Endothelial cell of umbilical vein (primary cell): ENCODE measurements around the gene TESK2. TPM values are rescaled to one million over a fixed set of nuclear protein-coding genes. Genes with fewer than 3 reads are reported as not detected.

Source experiments
- BruUV-seq: library from RNA; stranded (reverse); fragments of 400-500 nt; replicated peaks from 2 replicates; lab custom pipeline; 2021; lab: Mats Ljungman, UMichigan
- CTCF ChIA-PET: fragments of 300-600, 350-600 bp; sonication (Branson Sonifier 250); formaldehyde crosslinking; loops from one replicate; lab custom pipeline; 2021; ENCODE audit warnings: antibody characterized with exemption, inconsistent platforms; lab: Charles Lee
- POLR2A ChIA-PET: fragments of 300-600, 350-600 bp; sonication (Branson Sonifier 250); formaldehyde crosslinking; loops from one replicate; lab custom pipeline; 2021; ENCODE audit warnings: antibody characterized with exemption, inconsistent platforms; lab: Charles Lee
- DNase-seq: peaks from one replicate; pipeline ENCODE4 v3.0.0-alpha.2; 2011; ENCODE audit warnings: low read depth, low spot score
- FAIRE-seq: peaks from 2 replicates; lab custom pipeline; 2011; peaks lifted over from hg19 to GRCh38; lab: Jason Lieb, UNC
- H2AFZ ChIP-seq: 2 replicates; pipeline ENCODE4 v1.6.0; 2012; ENCODE audit warnings: low read depth, low read length, control low read depth, inconsistent platforms
- H3K27ac ChIP-seq: 2 replicates; pipeline ENCODE4 v1.5.1; 2011; ENCODE audit warnings: low read depth, mild to moderate bottlenecking, control low read depth, low read length, moderate library complexity; ENCODE audit not compliant: insufficient read depth
- H3K27me3 ChIP-seq, 2 experiments: 2 replicates each; pipeline versions ENCODE4 v1.6.0 to v1.6.1; 2011; ENCODE audit warnings: low read length in 2 of 2, mixed read lengths in 1 of 2; ENCODE audit not compliant: control insufficient read depth in 2 of 2, insufficient read depth in 2 of 2
- H3K36me3 ChIP-seq, 2 experiments: 2 replicates in 1 of 2; 3 replicates in 1 of 2; pipeline ENCODE4 v1.5.1; 2011; ENCODE audit warnings: low read length in 2 of 2, mild to moderate bottlenecking in 1 of 2, moderate library complexity in 1 of 2; ENCODE audit not compliant: control insufficient read depth in 2 of 2, insufficient read depth in 2 of 2; ENCODE audit errors: extremely low read depth in 1 of 2
- H3K4me1 ChIP-seq: 3 replicates; pipeline ENCODE4 v1.5.1; 2011; ENCODE audit warnings: mild to moderate bottlenecking, low read length; ENCODE audit not compliant: control insufficient read depth, insufficient read depth; ENCODE audit errors: extremely low read depth
- H3K4me2 ChIP-seq: 2 replicates; pipeline ENCODE4 v1.6.1; 2011; ENCODE audit warnings: low read length, control low read depth, mixed read lengths; ENCODE audit not compliant: insufficient read depth
- H3K4me3 ChIP-seq, 3 experiments: fragments of 200-600 bp in 1 of 3; sonication (generic), shearing (Covaris generic) in 1 of 3; replicated peaks in 1 of 3; 2 replicates each; pipeline ENCODE4 v1.5.1; 2011 to 2016; ENCODE audit warnings: control low read depth in 3 of 3, low read length in 3 of 3, mild to moderate bottlenecking in 2 of 3, inconsistent platforms in 1 of 3, low read depth in 1 of 3, moderate library complexity in 1 of 3; ENCODE audit not compliant: insufficient read depth in 1 of 3
- H3K79me2 ChIP-seq: 2 replicates; pipeline ENCODE4 v1.6.0; 2012; ENCODE audit warnings: low read length, inconsistent platforms; ENCODE audit not compliant: control insufficient read depth, insufficient read depth
- H3K9ac ChIP-seq: replicated peaks from 2 replicates; pipeline ENCODE3; 2011; ENCODE audit warnings: low read length, control low read depth; ENCODE audit not compliant: insufficient read depth; ENCODE audit errors: extremely low read depth
- H3K9me1 ChIP-seq: replicated peaks from 3 replicates; pipeline ENCODE4 v1.6.0; 2011; ENCODE audit warnings: mild to moderate bottlenecking, low read length; ENCODE audit not compliant: control insufficient read depth, insufficient read depth; ENCODE audit errors: extremely low read depth
- H3K9me3 ChIP-seq: replicated peaks from 2 replicates; pipeline ENCODE4 v1.5.1; 2012; ENCODE audit warnings: low read length, inconsistent platforms; ENCODE audit not compliant: control insufficient read depth, insufficient read depth
- H4K20me1 ChIP-seq: replicated peaks from 2 replicates; pipeline ENCODE3; 2011; ENCODE audit warnings: mild to moderate bottlenecking, low read length; ENCODE audit not compliant: control insufficient read depth, insufficient read depth; ENCODE audit errors: extremely low read depth
- EZH2 ChIP-seq: IDR thresholded peaks from 2 replicates; pipeline ENCODE4 v1.6.1; 2012; ENCODE audit warnings: borderline replicate concordance, low read depth, mild to moderate bottlenecking, moderate library complexity, low read length, inconsistent platforms; ENCODE audit not compliant: severe bottlenecking
- FOS ChIP-seq: IDR thresholded peaks from 2 replicates; pipeline ENCODE4 v1.6.1; 2011; ENCODE audit warnings: mild to moderate bottlenecking, low read length, moderate library complexity, borderline replicate concordance; ENCODE audit not compliant: insufficient read depth
- GATA2 ChIP-seq: IDR thresholded peaks from 2 replicates; pipeline ENCODE4 v1.7.0; 2011; ENCODE audit warnings: low read depth, mild to moderate bottlenecking, moderate library complexity, mixed read lengths, low read length; ENCODE audit not compliant: insufficient read length, insufficient read depth
- JUN ChIP-seq: IDR thresholded peaks from 2 replicates; pipeline ENCODE4 v1.6.1; 2011; ENCODE audit warnings: borderline replicate concordance, low read depth; ENCODE audit not compliant: insufficient read length, insufficient read depth
- MYC ChIP-seq: IDR thresholded peaks from one replicate; pipeline ENCODE4 v1.6.1; 2011; ENCODE audit warnings: mild to moderate bottlenecking, low read depth, low read length
- POLR2A ChIP-seq: IDR thresholded peaks from 2 replicates; pipeline ENCODE4 v1.6.1; 2012; ENCODE audit warnings: low read depth, mild to moderate bottlenecking, control low read depth, low read length
- POLR2AphosphoS5 ChIP-seq: IDR thresholded peaks from 2 replicates; pipeline ENCODE4 v1.6.1; 2012; ENCODE audit warnings: low read depth, mild to moderate bottlenecking, control low read depth, low read length, moderate library complexity; ENCODE audit not compliant: insufficient read depth
- dilution Hi-C: fragments of 300-500 bp; cut with MboI; formaldehyde crosslinking; loops from one replicate; pipeline ENCODE4 v1.15.0; 2019; ENCODE audit warnings: low sequenced_read_pairs; ENCODE audit not compliant: extremely low pct_ligation_motif_present
- intact Hi-C: fragments of 100-400 bp; cut with micrococcal nuclease; formaldehyde crosslinking; loops from one replicate; pipeline ENCODE4 v1.10.0; 2022
- polyA plus RNA-seq, 4 experiments: library from polyadenylated mRNA; depleted of rRNA in 3 of 4; stranded (reverse) in 3 of 4; unstranded in 1 of 4; fragments of >200 nt; gene quantifications; 2 replicates each; pipeline versions ENCODE4 v1.2.1 to v1.2.3, GENCODE V29; 2011 to 2012; ENCODE audit warnings: missing spikeins in 1 of 4
- total RNA-seq: library from RNA; stranded (reverse); gene quantifications from 2 replicates; pipeline ENCODE4 v1.2.3, GENCODE V29; 2021
- TF ChIP-seq, protein P1 (sequence below): IDR thresholded peaks from 2 replicates; pipeline ENCODE4 v1.6.1; 2011; ENCODE audit not compliant: insufficient read depth, insufficient read length
- TF ChIP-seq, protein P2 (sequence below), 2 donors: IDR thresholded peaks; 1 replicate in 1 of 2; 2 replicates in 1 of 2; pipeline ENCODE4 v1.5.1; 2011; ENCODE audit warnings: low read length in 2 of 2, mild to moderate bottlenecking in 2 of 2, moderate library complexity in 2 of 2, control low read depth in 1 of 2, inconsistent platforms in 1 of 2, low read depth in 1 of 2; ENCODE audit not compliant: insufficient read depth in 1 of 2; ENCODE audit errors: extremely low read depth in 1 of 2

TESK2 gene
- total and polyA plus RNA-seq, 2 donors (not counting 3 experiments of a cell fraction or from before 2014, with no cell fraction given), result 2.1 to 2.6 TPM

DNA sequence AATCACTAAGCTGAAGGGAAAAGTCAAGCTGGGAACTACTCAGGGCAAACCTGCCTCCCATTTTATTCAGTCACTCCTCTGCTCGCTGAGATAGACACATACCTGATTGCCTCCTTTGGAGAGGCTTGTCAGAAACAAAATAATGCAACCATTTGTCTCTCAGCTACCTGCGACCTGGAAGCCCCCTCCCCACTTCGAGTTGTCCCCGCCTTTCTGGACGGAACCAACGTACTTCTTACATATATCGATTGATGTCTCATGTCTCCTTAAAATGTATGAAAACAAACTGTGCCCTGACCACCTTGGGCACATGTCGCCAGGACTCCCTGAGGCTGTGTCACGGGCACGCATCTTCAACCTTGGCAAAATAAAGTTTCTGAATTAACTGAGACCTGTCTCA is 185.7 kb downstream of the TESK2 start:
- intact Hi-C loops, result no loop called here
- H3K9me3 ChIP-seq, result no peaks in the 10 kb centered on the region
- no peaks in the 10 kb centered on the region for H3K79me2 ChIP-seq
- dilution Hi-C loops, result no loop called here
- no peaks in the 10 kb centered on the region for H4K20me1 ChIP-seq
- CTCF ChIA-PET, result interaction anchor here (1.0 to 3.2 kb wide), 8 partner anchors 9 to 294 kb away, joined by 3 to 13 read pairs (median 4); partner anchors contain the start of genes HECTD3, MUTYH, TOE1 and UROD
- H3K4me1 ChIP-seq, result peaks cover 14% of the 10 kb centered on the region
- no peak for FAIRE-seq
- H3K9me1 ChIP-seq, result no peaks in the 10 kb centered on the region
- H2AFZ ChIP-seq, result no peak overlapping the region
- BruUV-seq, result no TSS peak
- no peak overlapping the region for H3K4me3 ChIP-seq
- no peak overlapping the region for H3K9ac ChIP-seq
- no peak overlapping the region for H3K27ac ChIP-seq
- no peak overlapping the region for H3K4me2 ChIP-seq
- POLR2A ChIA-PET, result no interaction called here
- no peak for TF ChIP-seq EZH2
- no peak for TF ChIP-seq MYC
- TF ChIP-seq, protein P1, sequence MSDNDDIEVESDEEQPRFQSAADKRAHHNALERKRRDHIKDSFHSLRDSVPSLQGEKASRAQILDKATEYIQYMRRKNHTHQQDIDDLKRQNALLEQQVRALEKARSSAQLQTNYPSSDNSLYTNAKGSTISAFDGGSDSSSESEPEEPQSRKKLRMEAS, result no peak
- TF ChIP-seq GATA2, result no peak
- TF ChIP-seq, protein P2, sequence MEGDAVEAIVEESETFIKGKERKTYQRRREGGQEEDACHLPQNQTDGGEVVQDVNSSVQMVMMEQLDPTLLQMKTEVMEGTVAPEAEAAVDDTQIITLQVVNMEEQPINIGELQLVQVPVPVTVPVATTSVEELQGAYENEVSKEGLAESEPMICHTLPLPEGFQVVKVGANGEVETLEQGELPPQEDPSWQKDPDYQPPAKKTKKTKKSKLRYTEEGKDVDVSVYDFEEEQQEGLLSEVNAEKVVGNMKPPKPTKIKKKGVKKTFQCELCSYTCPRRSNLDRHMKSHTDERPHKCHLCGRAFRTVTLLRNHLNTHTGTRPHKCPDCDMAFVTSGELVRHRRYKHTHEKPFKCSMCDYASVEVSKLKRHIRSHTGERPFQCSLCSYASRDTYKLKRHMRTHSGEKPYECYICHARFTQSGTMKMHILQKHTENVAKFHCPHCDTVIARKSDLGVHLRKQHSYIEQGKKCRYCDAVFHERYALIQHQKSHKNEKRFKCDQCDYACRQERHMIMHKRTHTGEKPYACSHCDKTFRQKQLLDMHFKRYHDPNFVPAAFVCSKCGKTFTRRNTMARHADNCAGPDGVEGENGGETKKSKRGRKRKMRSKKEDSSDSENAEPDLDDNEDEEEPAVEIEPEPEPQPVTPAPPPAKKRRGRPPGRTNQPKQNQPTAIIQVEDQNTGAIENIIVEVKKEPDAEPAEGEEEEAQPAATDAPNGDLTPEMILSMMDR (IDR thresholded peaks at IDR 0.05; ENCODE audit: extremely low read depth in 1 of 2, insufficient read depth in 1 of 2, low read depth in 1 of 2, low read length in 2 of 2), result no peak
- TF ChIP-seq FOS, result no peak
- no peak for TF ChIP-seq POLR2A
- no peak for TF ChIP-seq JUN
- TF ChIP-seq POLR2AphosphoS5, result no peak
- H3K36me3 ChIP-seq, result no peaks in the 10 kb centered on the region
- no peak for DNase-seq
- H3K27me3 ChIP-seq, result no peaks in the 10 kb centered on the region
